HFF-Myc (cell line): ENCODE results near the gene ITGAX.
"Not testable (repeated sequence)": the region's sequence is repeated elsewhere in the genome, so short reads cannot be mapped to it uniquely, and the experiment has no call there.

Source experiments
- DNase-seq: peaks from one replicate; pipeline ENCODE4 v3.0.0-alpha.2; 2011; ENCODE audit warnings: low read depth; ENCODE audit errors: extremely low read depth
- H3K4me3 ChIP-seq: replicated peaks from 2 replicates; pipeline ENCODE4 v1.5.1; 2011; ENCODE audit warnings: low read depth, mild to moderate bottlenecking, control low read depth, low read length
- TF ChIP-seq, protein P1 (sequence below): IDR thresholded peaks from 2 replicates; pipeline ENCODE4 v1.5.1; 2012; ENCODE audit warnings: mild to moderate bottlenecking, low read depth, low read length, control low read depth; ENCODE audit errors: missing control alignments

ITGAX gene

DNA sequence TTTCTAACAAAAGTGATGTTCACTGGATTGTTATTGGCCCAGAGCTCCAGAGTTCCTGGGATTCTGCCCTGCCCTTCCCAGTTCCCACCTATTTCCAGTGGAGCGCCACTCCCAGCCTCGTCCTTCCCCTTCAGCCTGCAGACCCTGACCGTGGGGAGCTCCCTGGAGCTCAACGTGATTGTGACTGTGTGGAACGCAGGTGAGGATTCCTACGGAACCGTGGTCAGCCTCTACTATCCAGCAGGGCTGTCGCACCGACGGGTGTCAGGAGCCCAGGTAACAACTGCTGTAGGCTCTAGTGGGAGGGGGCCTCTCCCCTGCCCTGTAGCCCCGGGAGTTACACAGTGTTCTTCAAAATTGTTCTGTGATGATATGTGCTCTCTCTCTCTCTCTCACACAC lies 61.4 kb downstream of the ITGAX start:
- no peak overlapping the region for H3K4me3 ChIP-seq
- TF ChIP-seq, protein P1, sequence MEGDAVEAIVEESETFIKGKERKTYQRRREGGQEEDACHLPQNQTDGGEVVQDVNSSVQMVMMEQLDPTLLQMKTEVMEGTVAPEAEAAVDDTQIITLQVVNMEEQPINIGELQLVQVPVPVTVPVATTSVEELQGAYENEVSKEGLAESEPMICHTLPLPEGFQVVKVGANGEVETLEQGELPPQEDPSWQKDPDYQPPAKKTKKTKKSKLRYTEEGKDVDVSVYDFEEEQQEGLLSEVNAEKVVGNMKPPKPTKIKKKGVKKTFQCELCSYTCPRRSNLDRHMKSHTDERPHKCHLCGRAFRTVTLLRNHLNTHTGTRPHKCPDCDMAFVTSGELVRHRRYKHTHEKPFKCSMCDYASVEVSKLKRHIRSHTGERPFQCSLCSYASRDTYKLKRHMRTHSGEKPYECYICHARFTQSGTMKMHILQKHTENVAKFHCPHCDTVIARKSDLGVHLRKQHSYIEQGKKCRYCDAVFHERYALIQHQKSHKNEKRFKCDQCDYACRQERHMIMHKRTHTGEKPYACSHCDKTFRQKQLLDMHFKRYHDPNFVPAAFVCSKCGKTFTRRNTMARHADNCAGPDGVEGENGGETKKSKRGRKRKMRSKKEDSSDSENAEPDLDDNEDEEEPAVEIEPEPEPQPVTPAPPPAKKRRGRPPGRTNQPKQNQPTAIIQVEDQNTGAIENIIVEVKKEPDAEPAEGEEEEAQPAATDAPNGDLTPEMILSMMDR: no peak
- DNase-seq: no peak

- not testable (repeated sequence) for H3K4me3 ChIP-seq, DNase-seq
These were observed 62.1 kb downstream of the ITGAX start for GRCh38 chr16:31417036-31417435.

- no peak overlapping the region for H3K4me3 ChIP-seq
- TF ChIP-seq, protein P1: no peak
- DNase-seq: no peak
These were observed 62.9 kb downstream of the ITGAX start for GRCh38 chr16:31417916-31418315.

GRCh38 chr16:31420037-31420436 lies 65.1 kb downstream of the ITGAX start:
- DNase-seq: no peak
- TF ChIP-seq, protein P1: no peak
- no peak overlapping the region for H3K4me3 ChIP-seq

GRCh38 chr16:31421587-31421986 lies 66.6 kb downstream of the ITGAX start:
- DNase-seq: no peak
- TF ChIP-seq, protein P1: no peak
- no peak overlapping the region for H3K4me3 ChIP-seq

GRCh38 chr16:31423241-31423640 lies 68.3 kb downstream of the ITGAX start:
- TF ChIP-seq, protein P1: no peak
- H3K4me3 ChIP-seq: no peak overlapping the region
- no peak for DNase-seq

DNA sequence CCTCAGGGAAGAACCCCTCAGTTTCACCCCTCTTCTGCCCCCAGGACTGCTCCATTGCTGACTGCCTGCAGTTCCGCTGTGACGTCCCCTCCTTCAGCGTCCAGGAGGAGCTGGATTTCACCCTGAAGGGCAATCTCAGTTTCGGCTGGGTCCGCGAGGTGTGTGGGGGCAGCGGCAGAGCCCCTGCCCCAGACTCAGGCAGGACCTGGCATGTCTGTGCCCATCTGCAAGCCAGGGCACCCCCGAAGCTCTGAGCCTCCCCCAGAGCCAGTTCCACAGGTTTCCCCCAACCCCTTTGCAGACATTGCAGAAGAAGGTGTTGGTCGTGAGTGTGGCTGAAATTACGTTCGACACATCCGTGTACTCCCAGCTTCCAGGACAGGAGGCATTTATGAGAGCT lies 68.8 kb downstream of the ITGAX start:
- TF ChIP-seq, protein P1: no peak
- H3K4me3 ChIP-seq: no peak overlapping the region
- no peak for DNase-seq
